AG09319 (cell line): ENCODE data around the gene PTH1R.

Experiments used
- DNase-seq: peaks from one replicate; pipeline ENCODE4 v3.0.0-alpha.2; 2010; ENCODE audit warnings: low read depth; ENCODE audit errors: extremely low read depth
- CTCF ChIP-seq: IDR thresholded peaks from 2 replicates; pipeline ENCODE4 v1.5.1; 2011; ENCODE audit warnings: low read depth, mild to moderate bottlenecking, inconsistent platforms, low read length, moderate library complexity

PTH1R gene

GRCh38 chr3:46946856-46947545 is 69.5 kb downstream of the PTH1R start:
- no peak for TF ChIP-seq CTCF
- DNase-seq = no peak

- no peak for DNase-seq
Measured at GRCh38 chr3:46947546-46947901, 70.0 kb downstream of the PTH1R start.

GRCh38 chr3:46947981-46948791 is 70.7 kb downstream of the PTH1R start:
- DNase-seq = no peak
- TF ChIP-seq CTCF = no peak

More at GRCh38 chr3:46947546-46947901, 70.0 kb downstream of the PTH1R start:
- TF ChIP-seq CTCF = no peak

GRCh38 chr3:46948830-46949671 is 71.5 kb downstream of the PTH1R start:
- no peak for TF ChIP-seq CTCF
- DNase-seq = no peak

GRCh38 chr3:46950177-46950576 is 72.7 kb downstream of the PTH1R start:
- DNase-seq = no peak
- no peak for TF ChIP-seq CTCF

GRCh38 chr3:46950650-46951241 is 73.2 kb downstream of the PTH1R start:
- no peak for TF ChIP-seq CTCF
- DNase-seq = no peak

- no peak for DNase-seq
- no peak for TF ChIP-seq CTCF
Measured at GRCh38 chr3:46952813-46953212, 75.3 kb downstream of the PTH1R start.
